ENCODE data around the gene AKT3. TPM values are rescaled to one million over a fixed set of nuclear protein-coding genes. Genes with fewer than 3 reads are reported as not detected.

The AKT3 gene
- total and polyA plus RNA-seq, 2 experiments from 2014 or later, result 4.5 to 18.5 TPM

GRCh38 chr1:243526180-243526579, 323.9 kb downstream of the AKT3 start:
- Mint-ChIP-seq H3K36me3 (ENCODE audit: low read depth) (peaks cover 12% of the 10 kb centered on the region; the same call in 2 of the 3 replicates), H3K4me3 (no peak overlapping the region)

GRCh38 chr1:243525085-243525487, 325.0 kb downstream of the AKT3 start:
- ATAC-seq (no peak), DNase-seq (ENCODE audit: low spot score) (no peak)
- no peak overlapping the region for H3K27ac ChIP-seq (ENCODE audit: low read depth)
- H3K27me3 ChIP-seq (ENCODE audit: insufficient read depth), result no peaks in the 10 kb centered on the region
- Mint-ChIP-seq H3K27ac (peak overlapping the region; percentile 85), H3K4me3 (no peak overlapping the region), H3K36me3 (ENCODE audit: low read depth) (peaks cover 12% of the 10 kb centered on the region; the same call in 2 of the 3 replicates), H3K27me3 (ENCODE audit: insufficient read depth, low read depth, poor library complexity) (peaks cover 1% of the 10 kb centered on the region), H3K9me3 (peaks cover 6% of the 10 kb centered on the region), H3K4me1 (peaks cover 16% of the 10 kb centered on the region)
- no peaks in the 10 kb centered on the region for H3K36me3 ChIP-seq (ENCODE audit: insufficient read depth)
- no peaks in the 10 kb centered on the region; the same call in 1 of the 2 replicates for H3F3A ChIP-seq (replicated peaks; ENCODE audit: low read depth)
- H3K79me2 ChIP-seq (replicated peaks; ENCODE audit: insufficient read depth), result no peaks in the 10 kb centered on the region
- no peak overlapping the region for H2AFZ ChIP-seq
- no peak overlapping the region for H3K4me3 ChIP-seq
- H3K9me2 ChIP-seq (ENCODE audit: insufficient read depth), result no peaks in the 10 kb centered on the region
- TF ChIP-seq, protein P1, sequence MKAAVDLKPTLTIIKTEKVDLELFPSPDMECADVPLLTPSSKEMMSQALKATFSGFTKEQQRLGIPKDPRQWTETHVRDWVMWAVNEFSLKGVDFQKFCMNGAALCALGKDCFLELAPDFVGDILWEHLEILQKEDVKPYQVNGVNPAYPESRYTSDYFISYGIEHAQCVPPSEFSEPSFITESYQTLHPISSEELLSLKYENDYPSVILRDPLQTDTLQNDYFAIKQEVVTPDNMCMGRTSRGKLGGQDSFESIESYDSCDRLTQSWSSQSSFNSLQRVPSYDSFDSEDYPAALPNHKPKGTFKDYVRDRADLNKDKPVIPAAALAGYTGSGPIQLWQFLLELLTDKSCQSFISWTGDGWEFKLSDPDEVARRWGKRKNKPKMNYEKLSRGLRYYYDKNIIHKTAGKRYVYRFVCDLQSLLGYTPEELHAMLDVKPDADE (IDR thresholded peaks at IDR 0.05), result no peak
- TF ChIP-seq, protein P2, sequence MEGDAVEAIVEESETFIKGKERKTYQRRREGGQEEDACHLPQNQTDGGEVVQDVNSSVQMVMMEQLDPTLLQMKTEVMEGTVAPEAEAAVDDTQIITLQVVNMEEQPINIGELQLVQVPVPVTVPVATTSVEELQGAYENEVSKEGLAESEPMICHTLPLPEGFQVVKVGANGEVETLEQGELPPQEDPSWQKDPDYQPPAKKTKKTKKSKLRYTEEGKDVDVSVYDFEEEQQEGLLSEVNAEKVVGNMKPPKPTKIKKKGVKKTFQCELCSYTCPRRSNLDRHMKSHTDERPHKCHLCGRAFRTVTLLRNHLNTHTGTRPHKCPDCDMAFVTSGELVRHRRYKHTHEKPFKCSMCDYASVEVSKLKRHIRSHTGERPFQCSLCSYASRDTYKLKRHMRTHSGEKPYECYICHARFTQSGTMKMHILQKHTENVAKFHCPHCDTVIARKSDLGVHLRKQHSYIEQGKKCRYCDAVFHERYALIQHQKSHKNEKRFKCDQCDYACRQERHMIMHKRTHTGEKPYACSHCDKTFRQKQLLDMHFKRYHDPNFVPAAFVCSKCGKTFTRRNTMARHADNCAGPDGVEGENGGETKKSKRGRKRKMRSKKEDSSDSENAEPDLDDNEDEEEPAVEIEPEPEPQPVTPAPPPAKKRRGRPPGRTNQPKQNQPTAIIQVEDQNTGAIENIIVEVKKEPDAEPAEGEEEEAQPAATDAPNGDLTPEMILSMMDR (conservative IDR thresholded peaks at IDR 0.05; ENCODE audit: low read depth in 2 of 2), result no peak
- TF ChIP-seq ZNF331 (CRISPR knock-in tag; IDR thresholded peaks at IDR 0.05; ENCODE audit: low read depth) (no peak), STAT1 (IDR thresholded peaks at IDR 0.05; ENCODE audit: unreplicated experiment) (no peak), POLR2AphosphoS5 (IDR thresholded peaks at IDR 0.05; ENCODE audit: low read depth) (no peak), REST (IDR thresholded peaks at IDR 0.05; ENCODE audit: unreplicated experiment) (no peak), EZH2phosphoT487 (IDR thresholded peaks at IDR 0.05; ENCODE audit: unreplicated experiment) (no peak), CREB1 (CRISPR knock-in tag; IDR thresholded peaks at IDR 0.05; ENCODE audit: low read depth) (no peak), EZH2 (IDR thresholded peaks at IDR 0.05; ENCODE audit: low read depth, unreplicated experiment) (no peak), JUNB (IDR thresholded peaks at IDR 0.05; ENCODE audit: unreplicated experiment) (no peak), NANOG (IDR thresholded peaks at IDR 0.05; ENCODE audit: borderline replicate concordance) (no peak)
- 0 out of 2 replicates have a peak, but pooled peaks cover 3% of the 10 kb centered on the region for H3K4me1 ChIP-seq (ENCODE audit: insufficient read depth)
- no peak overlapping the region for H3K4me2 ChIP-seq
- no peaks in the 10 kb centered on the region for H4K20me1 ChIP-seq (replicated peaks; ENCODE audit: insufficient read depth)

More at GRCh38 chr1:243526180-243526579, 323.9 kb downstream of the AKT3 start:
- Histone ChIP-seq H3K9me2 (ENCODE audit: insufficient read depth) (no peaks in the 10 kb centered on the region), H2AFZ (no peak overlapping the region), H3K4me1 (ENCODE audit: insufficient read depth) (0 out of 2 replicates have a peak, but pooled peaks cover 3% of the 10 kb centered on the region), H3K79me2 (replicated peaks; ENCODE audit: insufficient read depth) (no peaks in the 10 kb centered on the region), H3K36me3 (ENCODE audit: insufficient read depth) (no peaks in the 10 kb centered on the region), H3F3A (replicated peaks; ENCODE audit: low read depth) (no peaks in the 10 kb centered on the region; the same call in 1 of the 2 replicates), H4K20me1 (replicated peaks; ENCODE audit: insufficient read depth) (no peaks in the 10 kb centered on the region), H3K27me3 (ENCODE audit: insufficient read depth) (no peaks in the 10 kb centered on the region), H3K27ac (ENCODE audit: low read depth) (no peak overlapping the region), H3K4me3 (no peak overlapping the region), H3K4me2 (no peak overlapping the region)
- peaks cover 1% of the 10 kb centered on the region for H3K27me3 Mint-ChIP-seq (ENCODE audit: insufficient read depth, low read depth, poor library complexity)
- no peak for TF ChIP-seq EZH2phosphoT487 (IDR thresholded peaks at IDR 0.05; ENCODE audit: unreplicated experiment)
- DNase-seq (ENCODE audit: low spot score), result no peak
- H3K4me1 Mint-ChIP-seq, result peaks cover 16% of the 10 kb centered on the region
- no peak overlapping the region for H3K27ac Mint-ChIP-seq
- ATAC-seq, result no peak
- H3K9me3 Mint-ChIP-seq, result peaks cover 6% of the 10 kb centered on the region

Measured in GM23338 (cell line).